HCT116 (cell line): ENCODE results near the gene HSPB7. TPM values are rescaled to one million over a fixed set of nuclear protein-coding genes. Genes with fewer than 3 reads are reported as not detected.

Source experiments
- ATAC-seq: fragments of 200-7000 bp; cut with Tn5 transposase; 2 replicates; pipeline ENCODE4 v1.9.1; 2020; ENCODE audit warnings: mild to moderate bottlenecking, moderate library complexity
- BruUV-seq: library from RNA; stranded (reverse); fragments of 400-500 nt; replicated peaks from 2 replicates; lab custom pipeline; 2021; lab: Mats Ljungman, UMichigan
- CTCF ChIA-PET: fragments of 300-600 bp; sonication (Branson Sonifier 250); formaldehyde crosslinking; loops from one replicate; lab custom pipeline; 2021; ENCODE audit warnings: antibody characterized with exemption; lab: Charles Lee
- POLR2A ChIA-PET: fragments of 300-600, 350-600 bp; sonication (Branson Sonifier 250); formaldehyde crosslinking; loops from one replicate; lab custom pipeline; 2021; ENCODE audit warnings: antibody characterized with exemption; lab: Charles Lee
- RAD21 ChIA-PET, 2 experiments: fragments of 300-600 bp; sonication (Branson Sonifier 250); formaldehyde crosslinking; loops; one replicate each; lab custom pipeline; 2023; ENCODE audit warnings: low total read pairs in 2 of 2; ENCODE audit not compliant: uncharacterized antibody in 2 of 2, unreplicated experiment in 2 of 2, low non-redundant PET in 1 of 2; lab: Charles Lee
- DNase-seq: peaks from one replicate; pipeline ENCODE4 v3.0.0-alpha.2; 2010; ENCODE audit warnings: low read depth, low spot score
- H2AFZ ChIP-seq: fragments of 200-600 bp; shearing (Covaris generic), sonication (generic); 2 replicates; pipeline ENCODE4 v1.6.1; 2017; ENCODE audit warnings: low read depth, mixed run types, mixed read lengths, antibody characterized with exemption, low read length; ENCODE audit not compliant: poor library complexity, severe bottlenecking
- H3K27ac ChIP-seq: 2 replicates; pipeline ENCODE4 v1.5.1; 2012; ENCODE audit warnings: low read depth, low read length
- H3K27me3 ChIP-seq: fragments of 200-600 bp; sonication (generic); 2 replicates; pipeline ENCODE4 v1.6.1; 2016; ENCODE audit warnings: mixed run types, low read length, mixed read lengths; ENCODE audit not compliant: insufficient read depth
- H3K36me3 ChIP-seq, 2 experiments: fragments of 200-500 bp in 1 of 2; fragments of 200-600 bp in 1 of 2; sonication (Bioruptor generic) in 1 of 2; sonication (generic) in 1 of 2; 2 replicates each; pipeline versions ENCODE4 v1.5.1 to v1.6.1; 2014 to 2016; ENCODE audit warnings: low read length in 2 of 2, inconsistent platforms in 1 of 2, mixed read lengths in 1 of 2, mixed run types in 1 of 2; ENCODE audit not compliant: insufficient read depth in 2 of 2, control insufficient read depth in 1 of 2
- H3K4me1 ChIP-seq, 2 experiments: fragments of 200-600 bp in 1 of 2; sonication (generic) in 1 of 2; 2 replicates each; pipeline versions ENCODE4 v1.5.1 to v1.6.1; 2012 to 2017; ENCODE audit warnings: low read length in 2 of 2, inconsistent platforms in 1 of 2, mild to moderate bottlenecking in 1 of 2, mixed read lengths in 1 of 2, mixed run types in 1 of 2, moderate library complexity in 1 of 2; ENCODE audit not compliant: insufficient read depth in 2 of 2, control insufficient read depth in 1 of 2
- H3K4me2 ChIP-seq: fragments of 200-600 bp; sonication (generic); 2 replicates; pipeline ENCODE4 v1.6.1; 2017; ENCODE audit warnings: mixed run types, low read length, mixed read lengths
- H3K4me3 ChIP-seq, 2 experiments: fragments of 200-600 bp in 1 of 2; sonication (generic) in 1 of 2; replicated peaks in 1 of 2; 2 replicates each; pipeline ENCODE4 v1.5.1; 2011 to 2016; ENCODE audit warnings: low read length in 2 of 2, control low read depth in 1 of 2, low read depth in 1 of 2, mild to moderate bottlenecking in 1 of 2, mixed read lengths in 1 of 2, mixed run types in 1 of 2
- H3K79me2 ChIP-seq: fragments of 200-600 bp; sonication (generic); 2 replicates; pipeline ENCODE4 v1.6.1; 2017; ENCODE audit warnings: mild to moderate bottlenecking, mixed run types, low read length, moderate library complexity, mixed read lengths; ENCODE audit not compliant: insufficient read depth
- H3K9ac ChIP-seq: fragments of 200-600 bp; sonication (generic); 2 replicates; pipeline ENCODE4 v1.6.1; 2016; ENCODE audit warnings: low read length, mixed read lengths
- H3K9me2 ChIP-seq: fragments of 200-600 bp; sonication (generic), shearing (Covaris generic); 2 replicates; pipeline ENCODE4 v1.6.1; 2017; ENCODE audit warnings: mixed run types, mild to moderate bottlenecking, moderate library complexity; ENCODE audit not compliant: insufficient read depth
- H3K9me3 ChIP-seq, 2 experiments: fragments of 200-500 bp in 1 of 2; fragments of 200-600 bp in 1 of 2; sonication (Bioruptor generic) in 1 of 2; sonication (generic) in 1 of 2; 2 replicates each; pipeline ENCODE4 v1.6.1; 2014 to 2017; ENCODE audit warnings: low read length in 2 of 2, mixed read lengths in 2 of 2, inconsistent platforms in 1 of 2, low read depth in 1 of 2, mild to moderate bottlenecking in 1 of 2, mixed run types in 1 of 2, moderate library complexity in 1 of 2; ENCODE audit not compliant: control insufficient read depth in 1 of 2, insufficient read depth in 1 of 2
- H4K20me1 ChIP-seq: fragments of 200-600 bp; sonication (generic), shearing (Covaris generic); 2 replicates; pipeline ENCODE4 v1.6.1; 2017; ENCODE audit warnings: mixed run types, mild to moderate bottlenecking, moderate library complexity; ENCODE audit not compliant: insufficient read depth
- ATF3 ChIP-seq: IDR thresholded peaks from 2 replicates; pipeline ENCODE4 v1.6.1; 2012
- CEBPB ChIP-seq: IDR thresholded peaks from 2 replicates; pipeline ENCODE4 v1.6.1; 2012; ENCODE audit warnings: low read depth
- FOSL1 ChIP-seq: IDR thresholded peaks from 2 replicates; pipeline ENCODE4 v1.6.1; 2012; ENCODE audit warnings: low read depth
- POLR2A ChIP-seq: IDR thresholded peaks from 2 replicates; pipeline ENCODE4 v1.7.0; 2011; ENCODE audit warnings: borderline replicate concordance; ENCODE audit not compliant: insufficient read depth, insufficient read length; ENCODE audit errors: extremely low read depth
- SP1 ChIP-seq: IDR thresholded peaks from 2 replicates; pipeline ENCODE4 v1.6.1; 2012; ENCODE audit warnings: low read depth
- TCF7L2 ChIP-seq: IDR thresholded peaks from 2 replicates; pipeline ENCODE4 v1.7.0; 2011; ENCODE audit warnings: borderline replicate concordance, inconsistent platforms; ENCODE audit not compliant: insufficient read depth, insufficient read length; ENCODE audit errors: extremely low read depth
- intact Hi-C: fragments of 100-400 bp; cut with micrococcal nuclease; formaldehyde crosslinking; loops from 2 replicates; pipeline ENCODE4 v1.10.0; 2022
- total RNA-seq: library from RNA; stranded (reverse); gene quantifications from one replicate; pipeline ENCODE4 v1.2.1, GENCODE V29; 2021; ENCODE audit not compliant: unreplicated experiment
- TF ChIP-seq, protein P1 (sequence below): IDR thresholded peaks from 2 replicates; pipeline ENCODE4 v1.6.1; 2012; ENCODE audit warnings: low read depth

Gene HSPB7
- total RNA-seq, 1 experiment from 2014 or later = 0.27 TPM

DNA sequence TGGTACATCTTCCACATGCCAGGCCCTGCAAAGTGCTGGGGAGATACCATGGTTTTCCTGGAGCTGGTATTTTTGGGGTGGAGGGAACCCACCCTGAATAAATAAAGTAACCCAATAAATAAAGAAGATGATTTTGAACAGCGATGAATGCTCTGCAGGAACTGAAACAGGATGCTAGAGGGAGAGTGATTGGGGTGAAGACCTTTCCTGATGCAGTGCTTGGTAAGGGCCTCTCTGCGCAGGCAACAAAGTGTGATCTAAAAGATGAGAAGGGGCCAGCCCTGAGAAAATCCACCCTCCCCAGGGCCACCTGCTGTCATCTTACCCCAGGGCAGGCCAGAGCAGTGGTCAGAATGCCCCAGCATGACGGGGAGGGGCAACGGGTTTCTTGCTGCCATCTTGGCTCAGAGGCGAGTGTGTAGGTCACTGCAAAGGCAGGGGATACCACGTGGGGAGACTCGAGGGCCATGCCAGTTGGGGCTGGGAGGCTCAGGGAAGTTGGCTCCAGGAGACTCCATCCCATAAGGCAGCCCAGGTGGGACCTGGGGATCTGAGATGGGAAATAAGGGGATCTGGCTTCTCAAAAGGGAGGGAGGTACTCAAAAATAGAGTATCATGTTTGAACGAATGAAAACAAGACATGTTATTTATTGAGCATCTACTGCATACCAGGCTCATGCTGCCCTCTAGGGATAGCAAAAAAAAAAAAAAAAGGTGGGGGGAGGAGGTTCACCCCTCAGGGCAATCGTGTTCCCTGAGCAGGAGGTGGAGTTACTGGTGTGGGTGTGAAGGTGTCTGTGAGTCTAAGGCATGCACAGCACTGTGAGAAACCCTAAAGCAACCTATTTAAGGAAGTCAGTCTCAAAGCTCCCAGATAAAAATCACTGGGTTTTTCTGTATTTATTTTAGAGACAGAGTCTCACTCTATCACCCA is 11.0 kb downstream of the HSPB7 start (continued):
- TF ChIP-seq, protein P1, sequence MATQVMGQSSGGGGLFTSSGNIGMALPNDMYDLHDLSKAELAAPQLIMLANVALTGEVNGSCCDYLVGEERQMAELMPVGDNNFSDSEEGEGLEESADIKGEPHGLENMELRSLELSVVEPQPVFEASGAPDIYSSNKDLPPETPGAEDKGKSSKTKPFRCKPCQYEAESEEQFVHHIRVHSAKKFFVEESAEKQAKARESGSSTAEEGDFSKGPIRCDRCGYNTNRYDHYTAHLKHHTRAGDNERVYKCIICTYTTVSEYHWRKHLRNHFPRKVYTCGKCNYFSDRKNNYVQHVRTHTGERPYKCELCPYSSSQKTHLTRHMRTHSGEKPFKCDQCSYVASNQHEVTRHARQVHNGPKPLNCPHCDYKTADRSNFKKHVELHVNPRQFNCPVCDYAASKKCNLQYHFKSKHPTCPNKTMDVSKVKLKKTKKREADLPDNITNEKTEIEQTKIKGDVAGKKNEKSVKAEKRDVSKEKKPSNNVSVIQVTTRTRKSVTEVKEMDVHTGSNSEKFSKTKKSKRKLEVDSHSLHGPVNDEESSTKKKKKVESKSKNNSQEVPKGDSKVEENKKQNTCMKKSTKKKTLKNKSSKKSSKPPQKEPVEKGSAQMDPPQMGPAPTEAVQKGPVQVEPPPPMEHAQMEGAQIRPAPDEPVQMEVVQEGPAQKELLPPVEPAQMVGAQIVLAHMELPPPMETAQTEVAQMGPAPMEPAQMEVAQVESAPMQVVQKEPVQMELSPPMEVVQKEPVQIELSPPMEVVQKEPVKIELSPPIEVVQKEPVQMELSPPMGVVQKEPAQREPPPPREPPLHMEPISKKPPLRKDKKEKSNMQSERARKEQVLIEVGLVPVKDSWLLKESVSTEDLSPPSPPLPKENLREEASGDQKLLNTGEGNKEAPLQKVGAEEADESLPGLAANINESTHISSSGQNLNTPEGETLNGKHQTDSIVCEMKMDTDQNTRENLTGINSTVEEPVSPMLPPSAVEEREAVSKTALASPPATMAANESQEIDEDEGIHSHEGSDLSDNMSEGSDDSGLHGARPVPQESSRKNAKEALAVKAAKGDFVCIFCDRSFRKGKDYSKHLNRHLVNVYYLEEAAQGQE = no peak
- no peak for TF ChIP-seq CEBPB
- no peak for TF ChIP-seq ATF3
- no peak for TF ChIP-seq POLR2A
- no peak for TF ChIP-seq FOSL1
- no peak for TF ChIP-seq SP1

GRCh38 chr1:16006010-16006409 is 11.8 kb downstream of the HSPB7 start:
- no peak overlapping the region for H2AFZ ChIP-seq
- no TSS peak for BruUV-seq

More at GRCh38 chr1:16006010-16006409, 11.8 kb downstream of the HSPB7 start:
- Histone ChIP-seq H3K9me3 (no peaks in the 10 kb centered on the region), H3K27ac (no peak overlapping the region), H3K36me3 (no peaks in the 10 kb centered on the region), H4K20me1 (no peaks in the 10 kb centered on the region), H3K9ac (no peak overlapping the region), H3K4me1 (peaks cover 0 to 5% of the 10 kb centered on the region in 2 experiments; a peak in 1 of 4 replicates), H3K4me2 (no peak overlapping the region), H3K4me3 (no peak overlapping the region), H3K27me3 (no peaks in the 10 kb centered on the region), H3K9me2 (no peaks in the 10 kb centered on the region), H3K79me2 (no peaks in the 10 kb centered on the region)
- ATAC-seq = no peak
- ChIA-PET POLR2A (no interaction called here), RAD21 (no interaction called here), CTCF (no interaction called here)
- DNase-seq = no peak
- TF ChIP-seq TCF7L2 = no peak
- intact Hi-C loops = loop anchor here (10.0 kb wide), 1 partner anchor 179 kb away; no protein-coding TSS in a partner anchor
